Gastroesophageal sphincter (tissue), 3 donors: ENCODE data around the gene ADGRD1.

Experiments used
- POLR2A ChIP-seq, 2 donors: fragments of 450-650 bp; IDR thresholded peaks; one replicate each; pipeline ENCODE4 v1.6.1; 2017; ENCODE audit warnings: antibody characterized with exemption in 2 of 2, mild to moderate bottlenecking in 2 of 2, moderate library complexity in 1 of 2
- POLR2AphosphoS5 ChIP-seq: sonication (generic); formaldehyde crosslinking; IDR thresholded peaks from one replicate; pipeline ENCODE4 v1.6.1; 2017; ENCODE audit warnings: antibody characterized with exemption
- TF ChIP-seq, protein P1 (sequence below), 4 experiments: fragments of 200-600 bp in 2 of 4; fragments of 450-650 bp in 2 of 4; sonication (generic) in 1 of 4; IDR thresholded peaks; one replicate each; pipeline ENCODE4 v1.5.1; 2017 to 2019; ENCODE audit warnings: antibody characterized with exemption in 4 of 4, mild to moderate bottlenecking in 2 of 4, moderate library complexity in 2 of 4

- TF ChIP-seq, protein P1, sequence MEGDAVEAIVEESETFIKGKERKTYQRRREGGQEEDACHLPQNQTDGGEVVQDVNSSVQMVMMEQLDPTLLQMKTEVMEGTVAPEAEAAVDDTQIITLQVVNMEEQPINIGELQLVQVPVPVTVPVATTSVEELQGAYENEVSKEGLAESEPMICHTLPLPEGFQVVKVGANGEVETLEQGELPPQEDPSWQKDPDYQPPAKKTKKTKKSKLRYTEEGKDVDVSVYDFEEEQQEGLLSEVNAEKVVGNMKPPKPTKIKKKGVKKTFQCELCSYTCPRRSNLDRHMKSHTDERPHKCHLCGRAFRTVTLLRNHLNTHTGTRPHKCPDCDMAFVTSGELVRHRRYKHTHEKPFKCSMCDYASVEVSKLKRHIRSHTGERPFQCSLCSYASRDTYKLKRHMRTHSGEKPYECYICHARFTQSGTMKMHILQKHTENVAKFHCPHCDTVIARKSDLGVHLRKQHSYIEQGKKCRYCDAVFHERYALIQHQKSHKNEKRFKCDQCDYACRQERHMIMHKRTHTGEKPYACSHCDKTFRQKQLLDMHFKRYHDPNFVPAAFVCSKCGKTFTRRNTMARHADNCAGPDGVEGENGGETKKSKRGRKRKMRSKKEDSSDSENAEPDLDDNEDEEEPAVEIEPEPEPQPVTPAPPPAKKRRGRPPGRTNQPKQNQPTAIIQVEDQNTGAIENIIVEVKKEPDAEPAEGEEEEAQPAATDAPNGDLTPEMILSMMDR (IDR thresholded peaks at IDR 0.05), result no peak
- TF ChIP-seq POLR2A (IDR thresholded peaks at IDR 0.05), result no peak
- no peak for TF ChIP-seq POLR2AphosphoS5
Observed at GRCh38 chr12:131163189-131163738, 209.6 kb downstream of the ADGRD1 start.
